HepG2 (cell line): ENCODE data around the gene SRRT. TPM values are rescaled to one million over a fixed set of nuclear protein-coding genes. Genes with fewer than 3 reads are reported as not detected.

ENCODE experiments used
- ATAC-seq: fragments of 200-7000 bp; cut with Tn5 transposase; 3 replicates; pipeline ENCODE4 v1.9.1; 2020; ENCODE audit warnings: mild to moderate bottlenecking, moderate library complexity
- BruUV-seq: library from RNA; stranded (reverse); fragments of 400-500 nt; replicated peaks from 2 replicates; lab custom pipeline; 2021; lab: Mats Ljungman, UMichigan
- CTCF ChIA-PET: fragments of 300-600 bp; formaldehyde crosslinking; extraction: SDS; loops from one replicate; lab custom pipeline; 2021; ENCODE audit warnings: low total read pairs, inconsistent platforms, low intra/inter-chr PET ratio; lab: Yijun Ruan, JAX
- POLR2A ChIA-PET: fragments of 350-600 bp; sonication (Branson Sonifier 250); formaldehyde crosslinking; loops from one replicate; lab custom pipeline; 2020; ENCODE audit warnings: antibody characterized with exemption, inconsistent platforms; lab: Yijun Ruan, JAX
- DNase-seq: peaks from one replicate; pipeline ENCODE4 v3.0.0-alpha.2; 2015; ENCODE audit warnings: low spot score
- FAIRE-seq: peaks from 3 replicates; lab custom pipeline; 2011; peaks lifted over from hg19 to GRCh38; lab: Jason Lieb, UNC
- H2AFZ ChIP-seq: one replicate; pipeline ENCODE4 v1.6.1; 2011; ENCODE audit warnings: low read length, inconsistent platforms
- H3K27ac ChIP-seq: fragments of 300-600 bp; 3 replicates; pipeline ENCODE4 v1.8.0; 2011; ENCODE audit warnings: mixed run types, mild to moderate bottlenecking, mixed read lengths, low read length, inconsistent platforms; ENCODE audit not compliant: insufficient read depth; ENCODE audit errors: extremely low read length
- H3K27me3 ChIP-seq, 2 experiments: fragments of 200-600 bp in 1 of 2; 2 replicates in 1 of 2; 3 replicates in 1 of 2; pipeline versions ENCODE4 v1.6.0 to v1.8.0; 2011; ENCODE audit warnings: low read length in 2 of 2, mild to moderate bottlenecking in 2 of 2, moderate library complexity in 2 of 2, inconsistent platforms in 1 of 2; ENCODE audit not compliant: insufficient read depth in 2 of 2, control insufficient read depth in 1 of 2
- H3K36me3 ChIP-seq, 2 experiments: fragments of 200-600 bp in 1 of 2; replicated peaks in 1 of 2; 2 replicates in 1 of 2; 3 replicates in 1 of 2; pipeline versions ENCODE4 v1.5.1 to v1.8.0; 2011; ENCODE audit warnings: low read length in 2 of 2, inconsistent platforms in 1 of 2; ENCODE audit not compliant: insufficient read depth in 2 of 2, control insufficient read depth in 1 of 2
- H3K4me1 ChIP-seq: 2 replicates; pipeline ENCODE4 v1.5.1; 2012; ENCODE audit warnings: low read length, inconsistent platforms; ENCODE audit not compliant: insufficient read depth
- H3K4me2 ChIP-seq: 2 replicates; pipeline ENCODE4 v1.6.0; 2011; ENCODE audit warnings: low read depth, low read length, inconsistent platforms
- H3K4me3 ChIP-seq, 3 experiments: fragments of 200-600 bp in 1 of 3; sonication (generic), shearing (Covaris generic) in 1 of 3; replicated peaks in 1 of 3; 2 replicates each; pipeline ENCODE4 v1.5.1; 2011 to 2016; ENCODE audit warnings: low read length in 3 of 3, inconsistent platforms in 2 of 3, low read depth in 2 of 3, mild to moderate bottlenecking in 2 of 3, control low read depth in 1 of 3, mixed read lengths in 1 of 3; ENCODE audit not compliant: insufficient read depth in 1 of 3
- H3K79me2 ChIP-seq: one replicate; pipeline ENCODE4 v1.6.1; 2011; ENCODE audit warnings: low read length, inconsistent platforms; ENCODE audit not compliant: insufficient read depth
- H3K9ac ChIP-seq: 2 replicates; pipeline ENCODE4 v1.6.0; 2011; ENCODE audit warnings: mild to moderate bottlenecking, low read depth, low read length, inconsistent platforms; ENCODE audit not compliant: insufficient read depth
- H3K9me3 ChIP-seq: 2 replicates; pipeline ENCODE4 v1.5.1; 2012; ENCODE audit warnings: mild to moderate bottlenecking, low read length
- H4K20me1 ChIP-seq: 2 replicates; pipeline ENCODE4 v1.6.0; 2011; ENCODE audit warnings: inconsistent platforms, mild to moderate bottlenecking, low read length, moderate library complexity; ENCODE audit not compliant: insufficient read depth
- MYNN ChIP-seq: sonication (generic); formaldehyde crosslinking; IDR thresholded peaks from 2 replicates; pipeline ENCODE4 v1.4.0; 2020; ENCODE audit warnings: mild to moderate bottlenecking, low read depth, missing genetic modification reagents
- SRSF1 ChIP-seq: fragments of 200-400 bp; formaldehyde crosslinking; optimal IDR thresholded peaks from 2 replicates; pipeline ENCODE3; 2017; ENCODE audit warnings: mild to moderate bottlenecking, low read depth, low read length, moderate library complexity
- WIZ ChIP-seq: sonication (generic); formaldehyde crosslinking; IDR thresholded peaks from 2 replicates; pipeline ENCODE4 v1.5.1; 2020; ENCODE audit warnings: mild to moderate bottlenecking, missing genetic modification reagents
- XRCC5 ChIP-seq: fragments of 200-400 bp; formaldehyde crosslinking; optimal IDR thresholded peaks from 2 replicates; pipeline ENCODE3; 2017; ENCODE audit warnings: mild to moderate bottlenecking, low read length
- ZBTB38 ChIP-seq: sonication (generic); formaldehyde crosslinking; IDR thresholded peaks from 2 replicates; pipeline ENCODE4 v1.5.1; 2020; ENCODE audit warnings: mild to moderate bottlenecking, missing genetic modification reagents
- ZNF589 ChIP-seq: sonication (generic); formaldehyde crosslinking; conservative IDR thresholded peaks from 2 replicates; pipeline ENCODE4 v1.8.0; 2022; ENCODE audit warnings: mild to moderate bottlenecking, moderate library complexity, missing genetic modification reagents
- ZNF768 ChIP-seq: sonication (generic); formaldehyde crosslinking; IDR thresholded peaks from 2 replicates; pipeline ENCODE4 v1.4.0; 2020; ENCODE audit warnings: missing genetic modification reagents
- ZNF816 ChIP-seq: sonication (generic); formaldehyde crosslinking; IDR thresholded peaks from 2 replicates; pipeline ENCODE4 v1.8.0; 2022; ENCODE audit warnings: missing genetic modification reagents, mild to moderate bottlenecking, borderline replicate concordance
- WGBS: methylation state at CpG from one replicate; pipeline ENCODE4 v1.1.6; 2017; ENCODE audit warnings: low lambda C conversion rate; 5-methylcytosine and 5-hydroxymethylcytosine counted together
- in situ Hi-C: cut with HindIII; loops from 2 replicates; pipeline ENCODE4 v1.10.0; 2017; ENCODE audit warnings: low pct_unique_long_range_greater_than_20kb; ENCODE audit not compliant: extremely low pct_ligation_motif_present
- intact Hi-C: fragments of 100-400 bp; cut with micrococcal nuclease; formaldehyde crosslinking; loops from one replicate; pipeline ENCODE4 v1.10.0; 2022; ENCODE audit not compliant: unreplicated experiment
- polyA plus RNA-seq, 8 experiments: library from polyadenylated mRNA; depleted of rRNA in 3 of 8; stranded (reverse) in 7 of 8; unstranded in 1 of 8; fragments of >200 nt; fragmentation: Illumina TruSeq in 4 of 8; extraction: Trizol in 4 of 8; gene quantifications; 2 replicates each; pipeline versions ENCODE4 v1.2.1 to v1.2.3, GENCODE V29; 2011 to 2016; ENCODE audit warnings: low read depth in 4 of 8, missing spikeins in 1 of 8, mixed read lengths in 1 of 8; ENCODE audit not compliant: insufficient read depth in 1 of 8
- total RNA-seq, 5 experiments: library from RNA; depleted of rRNA; stranded (reverse); fragments of >200 nt; fragmentation: Illumina TruSeq; extraction: Trizol; gene quantifications; 2 replicates each; pipeline ENCODE4 v1.2.3, GENCODE V29; 2016; ENCODE audit warnings: low read depth in 1 of 5

SRRT gene
- total and polyA plus RNA-seq, 2 of the 13 experiments (the other 11 are each of a cell fraction or from before 2014, with no cell fraction given): 26.2 to 106 TPM

DNA sequence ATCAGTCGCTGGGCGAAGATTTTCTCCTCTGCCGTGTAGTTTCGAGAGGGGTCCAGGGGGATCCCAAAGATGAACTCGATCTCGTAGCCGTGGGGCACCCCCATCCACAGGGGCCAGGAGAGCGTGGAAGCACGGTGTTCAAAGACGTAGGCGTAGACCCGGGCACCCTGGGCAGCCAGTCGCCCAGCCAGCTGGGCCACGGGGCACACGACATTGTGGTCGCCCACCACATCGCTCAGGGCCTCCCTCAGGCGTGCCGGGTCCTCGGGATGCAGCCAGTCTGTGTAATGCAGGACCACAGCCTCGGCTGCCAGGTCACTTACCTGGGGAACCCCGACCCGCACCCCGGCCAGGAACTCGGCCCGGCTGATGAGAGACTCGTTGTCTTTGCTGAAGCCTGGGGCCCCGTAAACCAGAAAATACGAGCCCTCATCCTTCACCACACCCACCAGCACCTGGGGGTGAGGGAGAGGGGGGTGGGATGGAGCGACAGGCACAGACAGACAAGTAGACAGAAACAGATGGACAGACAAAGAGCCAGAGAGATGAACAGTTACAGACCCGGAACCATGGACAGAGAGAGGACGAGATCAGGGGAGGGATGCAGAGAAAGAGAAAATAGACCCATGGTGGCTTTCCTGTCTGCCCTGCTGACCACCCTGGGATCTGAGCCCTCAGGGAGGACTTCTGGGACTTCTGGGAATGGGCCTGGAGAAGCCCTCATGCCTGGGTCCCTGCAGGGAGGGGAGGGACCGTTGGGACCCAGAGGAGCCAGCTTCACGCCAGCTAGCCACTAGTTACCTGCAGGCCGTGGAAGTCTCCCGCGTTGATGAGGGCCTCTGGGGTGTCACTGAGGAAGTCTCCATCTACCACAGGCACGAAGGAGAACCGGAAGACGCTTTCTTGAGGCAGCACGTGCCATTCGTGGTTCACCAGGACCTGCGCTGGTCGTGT lies 17.7 kb downstream of the SRRT start:
- TF ChIP-seq ZBTB38 (0 out of 2 replicates have a peak, but pooled peaks have one; percentile 37), WIZ (CRISPR knock-in tag) (no peak)
- TF ChIP-seq, all 625 proteins: peak for 1
- BruUV-seq: no TSS peak
- in situ Hi-C loops: loop anchor here (25.0 kb wide), 1 partner anchor 395 kb away; no protein-coding TSS in a partner anchor
- no peaks in the 10 kb centered on the region for H3K9me3 ChIP-seq
- H3K4me3 ChIP-seq: no peak overlapping the region
- peaks cover 8% of the 10 kb centered on the region for H3K79me2 ChIP-seq
- H2AFZ ChIP-seq: no peak overlapping the region
- intact Hi-C loops: no loop called here
- ATAC-seq (no peak), FAIRE-seq (no peak), DNase-seq (no peak)
- ChIA-PET POLR2A (interaction anchor here (2.1 kb wide), 1 partner anchor 18 kb away, joined by 7 read pairs; the partner anchor contains the start of gene SRRT), CTCF (no interaction called here)
- WGBS: 65% methylated on average over 20 of the region's 44 CpGs
- no peak overlapping the region; the same call in 1 of the 2 replicates for H3K4me2 ChIP-seq
- H3K4me1 ChIP-seq: peaks cover 60% of the 10 kb centered on the region
- no peaks in the 10 kb centered on the region for H4K20me1 ChIP-seq
- H3K9ac ChIP-seq: no peak overlapping the region
- H3K27me3 ChIP-seq: peaks cover 11 to 29% of the 10 kb centered on the region in 2 experiments
- no peak overlapping the region for H3K27ac ChIP-seq
- peaks cover 1 to 11% of the 10 kb centered on the region in 2 experiments; a peak in 4 of 5 replicates for H3K36me3 ChIP-seq

GRCh38 chr7:100893318-100893895 lies 18.5 kb downstream of the SRRT start:
- in situ Hi-C loops: loop anchor here (25.0 kb wide), 1 partner anchor 394 kb away; no protein-coding TSS in a partner anchor
- Histone ChIP-seq H4K20me1 (no peaks in the 10 kb centered on the region), H3K79me2 (peaks cover 4% of the 10 kb centered on the region), H3K27me3 (peaks cover 11 to 32% of the 10 kb centered on the region in 2 experiments), H3K27ac (no peak overlapping the region), H3K9ac (no peak overlapping the region), H3K4me3 (no peak overlapping the region), H3K4me2 (no peak overlapping the region), H2AFZ (no peak overlapping the region), H3K9me3 (no peaks in the 10 kb centered on the region), H3K36me3 (peaks cover 0 to 3% of the 10 kb centered on the region in 2 experiments; a peak in 1 of 5 replicates), H3K4me1 (peaks cover 52% of the 10 kb centered on the region)
- POLR2A ChIA-PET: interaction anchor here (2.1 kb wide), 1 partner anchor 18 kb away, joined by 7 read pairs; the partner anchor contains the start of gene SRRT
- BruUV-seq: no TSS peak
- WGBS: 71% methylated on average over 6 of the region's 32 CpGs
- ATAC-seq (no peak), DNase-seq (no peak), FAIRE-seq (no peak)
- peak; percentile 27; the same call in 1 of the 2 replicates for TF ChIP-seq ZNF768 (CRISPR knock-in tag)
- no peak for TF ChIP-seq MYNN (CRISPR knock-in tag)
- TF ChIP-seq SRSF1: no peak
- TF ChIP-seq ZNF816 (CRISPR knock-in tag): no peak
- peak; percentile 13 for TF ChIP-seq XRCC5
- no peak for TF ChIP-seq ZNF589
- CTCF ChIA-PET: no interaction called here
- intact Hi-C loops: no loop called here
